ENCODE results near the gene EIF3K.

DNA sequence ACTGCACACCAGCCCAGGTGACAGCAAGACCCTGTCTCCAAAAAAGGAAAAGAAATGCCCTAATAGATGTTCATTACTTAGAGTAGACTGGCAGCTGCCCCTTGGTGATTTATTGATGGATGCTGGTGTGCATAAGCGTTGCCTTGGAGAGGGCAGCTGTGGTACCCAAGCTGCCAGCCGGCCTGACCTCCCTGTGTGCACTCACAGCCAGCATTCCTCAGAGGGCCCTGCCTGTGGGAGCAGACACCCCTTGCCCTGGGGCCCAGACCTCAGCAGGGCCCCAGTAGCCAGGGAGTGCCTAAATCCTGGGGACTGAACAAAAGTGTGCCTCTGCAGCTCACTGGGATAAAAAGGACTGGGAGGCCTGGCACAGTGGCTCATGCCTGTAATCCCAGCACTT is 20.7 kb downstream of the EIF3K start:
- TF ChIP-seq EZH2 (IDR thresholded peaks at IDR 0.05) (no peak), POLR2AphosphoS5 (IDR thresholded peaks at IDR 0.05; ENCODE audit: borderline replicate concordance, low read depth, low read length) (no peak), FOXP2 (optimal IDR thresholded peaks at IDR 0.05; ENCODE audit: control extremely low read depth, extremely low read length, insufficient read depth) (no peak)

All from SK-N-MC (cell line).